Esophagus muscularis mucosa (tissue), 4 donors: Measurements from ENCODE around the gene DENND6A. TPM values are rescaled to one million over a fixed set of nuclear protein-coding genes. Genes with fewer than 3 reads are reported as not detected.
A peak's percentile ranks its signal among the peaks of the same experiment; 100 is the strongest.

Experiments used
- DNase-seq: peaks from one replicate; pipeline ENCODE4 v3.0.0-alpha.2; 2017; ENCODE audit errors: extremely low spot score
- H3K27ac ChIP-seq, 4 donors: fragments of 200-600 bp; sonication (generic); replicated peaks in 1 of 4; 1 replicate in 3 of 4; 2 replicates in 1 of 4; pipeline ENCODE4 v1.5.1; 2016 to 2019; ENCODE audit warnings: mild to moderate bottlenecking in 1 of 4
- H3K27me3 ChIP-seq, 4 donors: fragments of 200-600 bp; sonication (generic); one replicate each; pipeline versions ENCODE4 v1.5.1 to v1.6.0; 2016 to 2019
- H3K36me3 ChIP-seq, 4 donors: fragments of 200-600 bp; sonication (generic); one replicate each; pipeline ENCODE4 v1.5.1; 2016 to 2019
- H3K4me1 ChIP-seq, 4 donors: fragments of 200-600 bp; sonication (generic); one replicate each; pipeline ENCODE4 v1.5.1; 2016 to 2019
- H3K4me3 ChIP-seq, 4 donors: fragments of 200-600 bp; sonication (generic); 1 replicate in 2 of 4; 2 replicates in 2 of 4; pipeline ENCODE4 v1.5.1; 2016 to 2019; ENCODE audit warnings: mild to moderate bottlenecking in 4 of 4, moderate library complexity in 1 of 4
- H3K9me3 ChIP-seq, 4 donors: fragments of 200-600 bp; sonication (generic); 1 replicate in 3 of 4; 2 replicates in 1 of 4; pipeline ENCODE4 v1.5.1; 2016 to 2019
- CTCF ChIP-seq, 3 experiments: fragments of 200-600 bp in 2 of 3; fragments of 450-650 bp in 1 of 3; sonication (generic) in 2 of 3; IDR thresholded peaks; one replicate each; pipeline ENCODE4 v1.5.1; 2017 to 2019; ENCODE audit warnings: antibody characterized with exemption in 3 of 3, mild to moderate bottlenecking in 2 of 3, moderate library complexity in 1 of 3
- EP300 ChIP-seq: sonication (generic); formaldehyde crosslinking; IDR thresholded peaks from one replicate; pipeline ENCODE4 v1.6.1; 2017; ENCODE audit warnings: antibody characterized with exemption
- POLR2A ChIP-seq: fragments of 450-650 bp; IDR thresholded peaks from one replicate; pipeline ENCODE4 v1.6.1; 2017; ENCODE audit warnings: antibody characterized with exemption, moderate library complexity, mild to moderate bottlenecking, low read depth
- POLR2AphosphoS5 ChIP-seq, 2 donors: sonication (generic); formaldehyde crosslinking; IDR thresholded peaks; one replicate each; pipeline ENCODE4 v1.6.1; 2017; ENCODE audit warnings: antibody characterized with exemption in 2 of 2
- WGBS: methylation state at CpG from one replicate; pipeline ENCODE4 v1.1.5; 2018; 5-methylcytosine and 5-hydroxymethylcytosine counted together
- intact Hi-C: fragments of 100-400 bp; cut with DNase I; formaldehyde crosslinking; loops from one replicate; pipeline ENCODE4 v1.15.1; 2023
- total RNA-seq, 4 donors: library from RNA; depleted of rRNA; stranded (reverse); fragments of >200 nt; gene quantifications; one replicate each; pipeline versions ENCODE4 v1.1.0 to v1.2.1, GENCODE V29; 2016

The DENND6A gene
- total RNA-seq, 4 donors from 2014 or later: 24.6 to 47.2 (median 43.2) TPM

- no peak for DNase-seq
These were observed 92.7 kb downstream of the DENND6A start for GRCh38 chr3:57600195-57600594.

GRCh38 chr3:57598765-57599360 lies 94.0 kb downstream of the DENND6A start:
- Histone ChIP-seq H3K27me3 (no peaks in the 10 kb centered on the region), H3K4me3 (peak overlapping the region; percentile 67 to 89 (median 72)), H3K36me3 (peaks cover 0 to 20% (median 0%) of the 10 kb centered on the region in 4 donors), H3K27ac (peak overlapping the region; percentile 91 to 99 (median 94)), H3K4me1 (peaks cover 32 to 35% (median 32%) of the 10 kb centered on the region in 4 donors), H3K9me3 (no peaks in the 10 kb centered on the region)
- intact Hi-C loops: loop anchor here (5.0 kb wide), 2 partner anchors 93 to 158 kb away; partner anchors contain the start of genes DENND6A and SLMAP
- DNase-seq: no peak
- TF ChIP-seq EP300: no peak
- 65% methylated on average over 5 of the region's 5 CpGs for WGBS

More at GRCh38 chr3:57600195-57600594, 92.7 kb downstream of the DENND6A start:
- Histone ChIP-seq H3K27me3 (no peaks in the 10 kb centered on the region), H3K9me3 (no peaks in the 10 kb centered on the region), H3K4me3 (no peak overlapping the region), H3K4me1 (peaks cover 18 to 21% (median 19%) of the 10 kb centered on the region in 4 donors), H3K27ac (no peak overlapping the region), H3K36me3 (peaks cover 0 to 20% (median 0%) of the 10 kb centered on the region in 4 donors)
- TF ChIP-seq POLR2A (no peak), CTCF (IDR thresholded peaks at IDR 0.05) (no peak), POLR2AphosphoS5 (IDR thresholded peaks at IDR 0.05) (no peak), EP300 (no peak)
- intact Hi-C loops: no loop called here
- WGBS: 98% methylated on average over 2 of the region's 2 CpGs

GRCh38 chr3:57597127-57597923 lies 95.6 kb downstream of the DENND6A start, which contains the start of gene ARF4:
Gene ARF4 (minus strand): TSS chr3:57597344. CDS start chr3:57597140, 204 bp downstream.
- Histone ChIP-seq H3K27me3 (no peaks in the 10 kb centered on the region), H3K9me3 (no peaks in the 10 kb centered on the region), H3K36me3 (peaks cover 0 to 17% (median 2%) of the 10 kb centered on the region in 4 donors), H3K27ac (peak within 1 kb of the TSS; percentile 91 to 99 (median 94)), H3K4me3 (peak within 1 kb of the TSS; percentile 67 to 89 (median 72)), H3K4me1 (peaks cover 47 to 50% (median 48%) of the 10 kb centered on the region in 4 donors)
- peak; percentile 100 for DNase-seq
- WGBS: 0% methylated on average over 46 of the region's 67 CpGs
- TF ChIP-seq CTCF (IDR thresholded peaks at IDR 0.05): peak in 2 of 3 experiments; percentile 18 to 37
- TF ChIP-seq EP300: no peak
- TF ChIP-seq POLR2A: peak; percentile 98
- TF ChIP-seq POLR2AphosphoS5 (IDR thresholded peaks at IDR 0.05): peak; percentile 98 to 100
- intact Hi-C loops: loop anchor here (2.0 to 5.0 kb wide), 3 partner anchors 43 to 160 kb away; partner anchors contain the start of genes DENND6A and SLMAP

- Histone ChIP-seq H3K27ac (peak overlapping the region; percentile 91 to 99 (median 94)), H3K36me3 (peaks cover 0 to 11% (median 2%) of the 10 kb centered on the region in 4 donors), H3K9me3 (no peaks in the 10 kb centered on the region), H3K4me3 (peak overlapping the region; percentile 67 to 89 (median 72)), H3K4me1 (peaks cover 48 to 57% (median 55%) of the 10 kb centered on the region in 4 donors), H3K27me3 (no peaks in the 10 kb centered on the region)
- TF ChIP-seq POLR2A: no peak
- peak; percentile 1 to 76 for TF ChIP-seq POLR2AphosphoS5 (IDR thresholded peaks at IDR 0.05)
- WGBS: 2% methylated on average over 25 of the region's 31 CpGs
- peak; percentile 94 for DNase-seq
- intact Hi-C loops: loop anchor here (2.0 to 5.0 kb wide), 3 partner anchors 42 to 161 kb away; partner anchors contain the start of genes DENND6A and SLMAP
These were observed 96.3 kb downstream of the DENND6A start for GRCh38 chr3:57596495-57597126.

GRCh38 chr3:57594576-57594975 lies 98.3 kb downstream of the DENND6A start:
- H3K36me3 ChIP-seq: peaks cover 0 to 3% (median 0%) of the 10 kb centered on the region in 4 donors
- peaks cover 48 to 66% (median 61%) of the 10 kb centered on the region in 4 donors for H3K4me1 ChIP-seq

More at GRCh38 chr3:57594576-57594975, 98.3 kb downstream of the DENND6A start:
- no peak for TF ChIP-seq EP300
- no peak for TF ChIP-seq POLR2AphosphoS5 (IDR thresholded peaks at IDR 0.05)
- TF ChIP-seq CTCF (IDR thresholded peaks at IDR 0.05): no peak
- no peak for TF ChIP-seq POLR2A
- Histone ChIP-seq H3K27me3 (no peaks in the 10 kb centered on the region), H3K9me3 (no peaks in the 10 kb centered on the region), H3K4me3 (peak overlapping the region; percentile 67 to 89 (median 72)), H3K27ac (peak overlapping the region in 3 of 4 donors; percentile 91 to 96 (median 92))
- DNase-seq: no peak
- 31% methylated on average over 5 of the region's 5 CpGs for WGBS
- intact Hi-C loops: no loop called here
